GM13977 (cell line): ENCODE measurements around the gene SYT6.

ENCODE experiments used
- DNase-seq: peaks from one replicate; pipeline ENCODE4 v3.0.0; 2012; ENCODE audit warnings: low spot score
- in situ Hi-C: fragments of 300-500 bp; cut with MboI; formaldehyde crosslinking; loops from one replicate; pipeline ENCODE4 v1.12.0; 2022; ENCODE audit warnings: low sequenced_read_pairs, low pct_unique_long_range_greater_than_20kb, mixed read lengths, inconsistent platforms; ENCODE audit not compliant: unreplicated experiment
- TF ChIP-seq, protein P1 (sequence below): IDR thresholded peaks from 2 replicates; pipeline ENCODE4 v1.5.1; 2012; ENCODE audit warnings: mild to moderate bottlenecking, control low read depth; ENCODE audit not compliant: insufficient read depth; ENCODE audit errors: extremely low read depth, missing control alignments

Gene SYT6, protein sequence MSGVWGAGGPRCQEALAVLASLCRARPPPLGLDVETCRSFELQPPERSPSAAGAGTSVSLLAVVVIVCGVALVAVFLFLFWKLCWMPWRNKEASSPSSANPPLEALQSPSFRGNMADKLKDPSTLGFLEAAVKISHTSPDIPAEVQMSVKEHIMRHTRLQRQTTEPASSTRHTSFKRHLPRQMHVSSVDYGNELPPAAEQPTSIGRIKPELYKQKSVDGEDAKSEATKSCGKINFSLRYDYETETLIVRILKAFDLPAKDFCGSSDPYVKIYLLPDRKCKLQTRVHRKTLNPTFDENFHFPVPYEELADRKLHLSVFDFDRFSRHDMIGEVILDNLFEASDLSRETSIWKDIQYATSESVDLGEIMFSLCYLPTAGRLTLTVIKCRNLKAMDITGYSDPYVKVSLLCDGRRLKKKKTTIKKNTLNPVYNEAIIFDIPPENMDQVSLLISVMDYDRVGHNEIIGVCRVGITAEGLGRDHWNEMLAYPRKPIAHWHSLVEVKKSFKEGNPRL

DNA sequence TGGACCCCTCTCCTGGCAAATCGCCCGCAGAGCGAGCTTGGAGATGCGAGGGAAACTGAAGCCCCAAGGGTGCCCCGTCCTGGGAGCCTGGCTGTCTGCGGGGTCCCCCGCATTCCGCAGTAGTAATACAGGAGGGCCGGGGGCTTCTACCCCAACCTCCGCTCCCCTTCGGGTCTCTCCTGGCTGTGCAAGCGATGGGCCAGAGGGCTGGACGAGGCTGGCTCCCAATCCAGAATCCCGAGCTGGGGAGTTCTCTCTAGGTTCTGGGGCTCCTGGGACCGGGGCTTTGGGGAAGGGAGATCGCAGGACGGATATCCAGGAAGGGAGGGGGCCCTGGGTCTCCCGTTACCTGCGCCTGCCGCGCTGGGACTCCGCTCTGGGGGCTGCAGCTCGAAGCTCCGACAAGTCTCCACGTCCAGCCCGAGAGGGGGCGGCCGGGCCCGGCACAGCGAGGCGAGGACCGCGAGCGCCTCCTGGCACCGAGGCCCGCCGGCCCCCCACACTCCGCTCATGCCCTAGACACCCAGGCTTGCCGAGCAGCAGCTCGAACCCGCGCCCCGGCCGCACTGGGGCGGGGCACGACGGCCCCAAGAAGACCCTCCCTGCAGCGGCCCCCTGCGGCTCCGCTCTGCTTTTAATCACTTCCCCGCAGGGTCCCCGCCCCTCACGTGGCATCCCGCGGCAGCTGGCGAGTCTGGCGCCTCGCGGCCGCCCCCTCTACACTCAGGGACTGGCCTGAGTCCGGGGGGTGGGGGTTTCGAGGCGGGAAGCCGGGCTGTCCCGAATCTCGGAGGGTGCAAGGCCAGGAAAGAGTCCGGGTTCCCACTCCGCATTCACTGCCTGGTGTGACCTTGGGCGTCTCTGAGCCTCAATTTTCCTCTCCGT lies at the start of gene SYT6:
Gene SYT6 (minus strand): TSS at position 609 of the 885 bp plus-strand sequence. CDS start 97 bp downstream, at position 512.
- in situ Hi-C loops, result no loop called here
- DNase-seq, result no peak
- TF ChIP-seq, protein P1, sequence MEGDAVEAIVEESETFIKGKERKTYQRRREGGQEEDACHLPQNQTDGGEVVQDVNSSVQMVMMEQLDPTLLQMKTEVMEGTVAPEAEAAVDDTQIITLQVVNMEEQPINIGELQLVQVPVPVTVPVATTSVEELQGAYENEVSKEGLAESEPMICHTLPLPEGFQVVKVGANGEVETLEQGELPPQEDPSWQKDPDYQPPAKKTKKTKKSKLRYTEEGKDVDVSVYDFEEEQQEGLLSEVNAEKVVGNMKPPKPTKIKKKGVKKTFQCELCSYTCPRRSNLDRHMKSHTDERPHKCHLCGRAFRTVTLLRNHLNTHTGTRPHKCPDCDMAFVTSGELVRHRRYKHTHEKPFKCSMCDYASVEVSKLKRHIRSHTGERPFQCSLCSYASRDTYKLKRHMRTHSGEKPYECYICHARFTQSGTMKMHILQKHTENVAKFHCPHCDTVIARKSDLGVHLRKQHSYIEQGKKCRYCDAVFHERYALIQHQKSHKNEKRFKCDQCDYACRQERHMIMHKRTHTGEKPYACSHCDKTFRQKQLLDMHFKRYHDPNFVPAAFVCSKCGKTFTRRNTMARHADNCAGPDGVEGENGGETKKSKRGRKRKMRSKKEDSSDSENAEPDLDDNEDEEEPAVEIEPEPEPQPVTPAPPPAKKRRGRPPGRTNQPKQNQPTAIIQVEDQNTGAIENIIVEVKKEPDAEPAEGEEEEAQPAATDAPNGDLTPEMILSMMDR, result no peak

DNA sequence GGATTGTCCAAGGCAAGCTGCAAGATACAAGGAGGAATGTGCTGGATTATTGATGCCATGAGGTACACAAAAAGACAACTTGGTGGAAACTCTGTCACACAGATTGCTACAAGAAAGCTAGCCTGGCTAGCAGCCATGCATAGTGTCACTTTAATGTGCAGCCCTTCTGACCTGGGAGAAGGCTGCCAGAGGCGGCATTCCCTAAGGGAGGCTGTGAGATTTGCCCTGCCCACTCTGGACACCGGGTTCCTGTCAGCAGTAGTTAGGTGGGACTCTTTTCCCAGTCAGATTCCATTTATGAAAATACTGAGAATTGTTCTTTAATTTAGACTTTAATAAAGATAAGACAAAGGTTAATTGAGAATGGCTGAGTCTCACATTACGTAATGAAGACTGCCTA lies 47.8 kb upstream of the SYT6 start:
- no peak for DNase-seq
- in situ Hi-C loops, result no loop called here
- TF ChIP-seq, protein P1, result no peak

DNA sequence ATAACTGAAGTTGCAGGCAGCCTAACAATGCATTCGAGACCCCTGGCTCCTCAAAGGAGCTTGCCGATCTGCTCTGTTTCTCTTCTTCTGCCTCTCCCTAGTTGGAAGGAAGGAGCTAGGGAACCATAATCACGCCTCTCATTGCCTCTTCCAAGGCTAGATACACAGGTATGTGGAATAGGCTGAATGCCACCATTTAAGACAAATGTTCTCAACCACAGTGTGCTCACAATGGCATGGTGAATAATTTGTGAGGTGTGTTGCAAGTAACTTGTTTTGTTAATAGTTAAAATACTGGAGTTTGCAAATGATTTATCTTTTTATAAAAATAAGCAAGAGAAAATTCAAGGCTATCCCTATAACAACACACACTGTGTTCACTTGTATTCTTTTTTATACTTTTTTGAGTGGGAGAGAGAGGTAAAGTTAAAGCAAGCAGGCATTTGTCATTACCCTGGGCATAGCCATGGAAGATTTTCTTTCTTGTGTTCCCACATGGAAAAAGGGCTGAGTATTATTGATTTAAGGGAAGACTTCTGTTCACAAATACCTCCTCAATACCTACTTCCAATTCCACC lies 45.4 kb upstream of the SYT6 start:
- in situ Hi-C loops, result no loop called here
- TF ChIP-seq, protein P1, result no peak
- no peak for DNase-seq

DNA sequence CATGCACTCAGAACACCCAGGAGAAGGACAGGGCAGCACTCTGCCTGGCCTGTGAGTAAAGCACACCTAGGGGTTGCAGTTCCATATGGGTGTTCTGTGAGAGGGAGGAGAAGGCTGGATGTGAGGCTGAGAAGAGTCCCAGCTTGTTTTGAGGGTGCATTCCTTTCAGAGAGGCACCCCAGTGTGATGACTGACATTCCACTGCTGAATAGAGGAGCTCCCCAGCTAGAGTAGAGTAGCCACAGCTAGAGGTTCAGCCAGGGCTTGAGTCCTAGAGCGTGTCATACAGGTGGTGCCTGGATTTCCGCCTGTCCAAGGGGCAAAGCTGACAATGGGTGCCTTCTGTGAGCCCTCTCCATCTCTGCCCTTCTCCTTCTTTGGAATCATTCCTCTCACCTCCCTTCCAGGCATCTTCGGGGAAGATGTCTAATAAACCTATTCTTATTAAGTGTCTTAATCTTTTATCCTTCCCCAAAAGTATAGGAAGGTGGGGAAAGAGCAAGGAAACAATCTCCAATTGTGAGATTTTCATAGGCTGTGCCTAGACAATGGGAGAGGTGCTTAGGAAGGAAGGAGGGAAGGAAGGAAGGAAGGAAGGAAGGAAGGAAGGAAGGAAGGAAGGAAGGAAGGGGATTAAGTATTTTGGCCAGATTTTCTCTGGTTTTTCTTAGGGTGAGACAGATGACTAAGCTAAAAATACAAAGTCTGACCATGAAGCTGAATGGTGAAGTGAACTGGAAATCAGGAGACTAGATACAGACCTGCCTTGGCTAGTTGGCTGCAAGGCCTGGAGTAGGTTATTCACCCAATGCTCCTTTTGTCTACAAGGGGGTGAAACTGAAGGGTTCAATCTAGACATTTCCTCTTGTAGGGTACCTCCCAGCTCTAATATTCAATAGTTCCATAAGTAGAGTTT lies 43.6 kb upstream of the SYT6 start:
- DNase-seq, result no peak
- TF ChIP-seq, protein P1, result no peak
- in situ Hi-C loops, result no loop called here

DNA sequence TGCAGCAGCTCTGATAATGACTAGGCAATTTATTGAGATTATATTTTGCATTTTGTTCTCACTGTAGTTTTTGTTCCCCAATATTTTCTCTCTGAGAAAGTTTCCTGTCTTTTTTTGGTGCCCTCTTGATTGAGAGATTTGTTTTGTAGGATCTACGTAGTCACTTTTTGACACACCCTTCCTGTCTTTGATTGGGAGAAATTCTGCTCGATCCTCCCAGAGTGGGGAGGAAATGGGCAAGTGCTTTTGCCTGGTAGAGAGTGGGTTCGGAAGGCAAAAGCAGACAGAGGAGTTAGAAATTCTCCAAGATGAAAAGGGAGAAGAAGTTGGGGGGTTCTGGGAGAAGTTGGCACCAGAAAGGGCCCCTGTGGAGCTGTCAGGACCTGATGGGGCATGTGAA lies 42.1 kb upstream of the SYT6 start:
- in situ Hi-C loops, result no loop called here
- DNase-seq, result no peak
- TF ChIP-seq, protein P1, result no peak
